Measurements from ENCODE around the gene KCTD6.

DNA sequence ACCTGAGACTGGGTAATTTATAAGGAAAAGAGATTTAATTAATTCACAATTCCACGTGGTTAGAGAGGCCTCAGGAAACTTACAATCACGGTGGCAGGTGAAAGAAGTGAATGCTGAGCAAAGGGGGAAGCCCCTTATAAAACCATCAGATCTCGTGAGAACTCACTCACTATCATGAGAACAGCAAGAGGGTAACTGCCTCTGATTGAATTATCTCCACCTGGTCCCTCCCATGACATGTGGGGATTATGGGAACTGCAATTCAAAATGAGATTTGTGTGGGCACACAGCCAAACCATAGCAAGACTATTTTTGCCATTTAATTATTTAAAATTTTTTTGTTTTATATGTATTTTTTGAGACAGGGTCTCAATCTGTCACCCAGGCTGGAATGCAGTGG, 27.0 kb upstream of the KCTD6 start:
- no peak for TF ChIP-seq CTCF (IDR thresholded peaks at IDR 0.05 in 8 of 11, conservative IDR thresholded peaks at IDR 0.05 in 3 of 11)
- TF ChIP-seq POLR2AphosphoS5 (IDR thresholded peaks at IDR 0.05) = no peak
